Small intestine (tissue), 7 donors: ENCODE data around the gene RBM45. TPM values are rescaled to one million over a fixed set of nuclear protein-coding genes. Genes with fewer than 3 reads are reported as not detected.
"Not testable (repeated sequence)": the region's sequence is repeated elsewhere in the genome, so short reads cannot be mapped to it uniquely, and the experiment has no call there.

Experiments used
- DNase-seq, 2 donors: peaks; one replicate each; pipeline versions ENCODE4 v3.0.0 to v3.0.0-alpha.2; 2013
- FAIRE-seq: peaks from 2 replicates; lab custom pipeline; 2012; peaks lifted over from hg19 to GRCh38; lab: Jason Lieb, UNC
- H3K27ac ChIP-seq, 3 donors: one replicate each; pipeline ENCODE4 v1.5.1; 2013; ENCODE audit warnings: low read length in 2 of 3, mild to moderate bottlenecking in 2 of 3, control low read depth in 1 of 3, inconsistent platforms in 1 of 3, low read depth in 1 of 3, moderate library complexity in 1 of 3
- H3K27me3 ChIP-seq, 3 donors: one replicate each; pipeline ENCODE4 v1.6.1; 2013; ENCODE audit warnings: low read length in 3 of 3, inconsistent platforms in 1 of 3; ENCODE audit not compliant: control insufficient read depth in 3 of 3, insufficient read depth in 3 of 3
- H3K36me3 ChIP-seq, 3 donors: one replicate each; pipeline ENCODE4 v1.6.1; 2013; ENCODE audit warnings: low read length in 3 of 3, inconsistent platforms in 1 of 3, low read depth in 1 of 3, mild to moderate bottlenecking in 1 of 3, moderate library complexity in 1 of 3; ENCODE audit not compliant: control insufficient read depth in 3 of 3, insufficient read depth in 2 of 3
- H3K4me1 ChIP-seq, 3 donors: one replicate each; pipeline ENCODE4 v1.6.1; 2013; ENCODE audit warnings: low read length in 2 of 3, inconsistent platforms in 1 of 3, low read depth in 1 of 3, mild to moderate bottlenecking in 1 of 3, moderate library complexity in 1 of 3; ENCODE audit not compliant: control insufficient read depth in 3 of 3, insufficient read depth in 2 of 3
- H3K4me3 ChIP-seq, 3 donors: one replicate each; pipeline ENCODE4 v1.5.1; 2013; ENCODE audit warnings: low read length in 3 of 3, control low read depth in 1 of 3, inconsistent platforms in 1 of 3, low read depth in 1 of 3, mild to moderate bottlenecking in 1 of 3, moderate library complexity in 1 of 3
- H3K9me3 ChIP-seq, 2 donors: one replicate each; pipeline ENCODE4 v1.6.1; 2013; ENCODE audit warnings: low read depth in 1 of 2, low read length in 1 of 2; ENCODE audit not compliant: control insufficient read depth in 2 of 2, insufficient read depth in 1 of 2
- WGBS, 3 donors: extraction: QIAGEN DNeasy Blood & Tissue Kit; methylation state at CpG; one replicate each; pipeline ENCODE4 v1.1.7; 2013; 5-methylcytosine and 5-hydroxymethylcytosine counted together
- polyA plus RNA-seq, 4 donors: library from polyadenylated mRNA; stranded (reverse) in 3 of 4; unstranded in 1 of 4; fragments of 200-250 nt in 3 of 4; fragments of 120-200 nt in 1 of 4; gene quantifications; one replicate each; pipeline versions ENCODE4 v1.2.1 to v1.2.3, GENCODE V29; 2013
- donor health status: healthy with polysubstance abuse.
- donor health status: control.
- donor health status: control.
- donor health status: Bipolar disorder and iron deficiency.
- donor health status: healthy.

RBM45 gene
- polyA plus RNA-seq, 4 donors = 10.6 to 13.7 (median 13.0) TPM

DNA sequence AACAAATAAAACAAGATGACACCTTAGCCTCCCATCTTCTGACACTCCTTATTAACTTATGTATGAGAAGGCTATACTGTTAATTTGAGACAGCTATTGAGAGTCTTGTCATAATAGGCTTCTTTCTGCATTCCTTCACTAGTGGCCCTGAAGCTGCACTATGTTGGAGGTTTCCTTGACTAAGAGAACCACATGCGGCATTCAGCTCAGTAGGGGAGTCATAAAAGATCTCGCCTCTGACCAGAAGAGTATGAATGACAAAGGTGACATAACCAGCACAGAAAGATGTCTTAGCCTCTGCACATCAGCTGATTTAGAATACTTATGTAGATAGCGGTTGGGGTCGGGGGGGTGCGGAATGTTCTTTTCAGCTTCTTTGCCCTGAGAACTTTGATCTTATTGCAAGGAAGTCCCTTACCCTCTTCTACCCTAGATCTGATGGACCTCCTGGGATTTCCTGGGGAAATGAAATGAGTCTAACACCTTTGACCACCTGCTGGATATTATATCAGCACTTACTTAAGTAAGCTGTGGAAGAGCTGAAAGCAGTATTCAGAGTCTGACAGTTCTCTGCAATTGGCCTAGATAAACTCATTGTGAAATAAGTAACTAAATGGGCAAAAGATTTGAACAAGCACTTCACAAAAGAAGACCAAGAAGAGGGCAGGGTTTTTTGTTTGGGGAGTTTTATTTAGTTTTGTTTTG, 24.2 kb downstream of the RBM45 start:
- peaks cover 0 to 5% (median 4%) of the 10 kb centered on the region in 3 donors for H3K36me3 ChIP-seq
- 95 to 96% (median 96%) methylated on average over 5 of the region's 5 CpGs for WGBS, 3 donors
- DNase-seq = no peak
- no peak overlapping the region for H3K27ac ChIP-seq
- H3K27me3 ChIP-seq = no peaks in the 10 kb centered on the region
- H3K4me3 ChIP-seq = no peak overlapping the region
- no peaks in the 10 kb centered on the region for H3K4me1 ChIP-seq
- FAIRE-seq = no peak
- H3K9me3 ChIP-seq = no peaks in the 10 kb centered on the region

DNA sequence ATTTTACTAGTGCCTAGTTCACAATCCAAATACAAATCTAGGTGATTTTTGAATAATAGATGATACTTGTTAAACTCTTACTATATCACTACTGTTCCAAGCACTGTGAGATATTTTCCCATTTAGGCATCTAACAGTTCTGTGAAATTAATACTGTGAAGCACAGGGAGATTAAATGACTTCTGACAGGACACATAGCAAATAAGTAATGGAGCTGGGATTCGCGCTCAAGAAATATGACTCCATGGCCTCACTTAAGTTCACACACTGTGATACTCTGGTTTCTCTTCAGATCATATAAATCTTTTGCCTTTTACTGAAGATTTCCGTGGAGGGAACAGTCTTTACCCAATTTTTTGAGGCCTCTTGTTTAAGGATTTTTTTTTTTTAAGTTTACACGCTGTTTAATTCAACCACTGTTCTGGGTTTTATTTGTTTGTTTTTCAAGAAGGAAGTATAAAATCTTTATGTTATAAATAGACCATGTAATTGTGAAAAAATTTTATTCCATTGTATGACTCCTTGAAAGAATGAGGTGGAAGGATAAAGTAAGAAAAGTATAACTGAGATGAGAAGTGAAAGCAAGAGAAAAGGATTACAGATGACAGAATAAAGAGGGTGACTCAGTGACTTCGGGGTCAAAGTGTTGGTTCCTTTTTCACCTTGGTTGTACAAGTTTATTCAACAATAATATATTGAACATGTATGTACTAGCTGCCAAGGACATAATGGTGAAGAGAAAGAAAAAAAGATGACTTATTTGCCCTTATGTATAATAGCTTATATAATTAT, 30.2 kb downstream of the RBM45 start:
- no peaks in the 10 kb centered on the region for H3K36me3 ChIP-seq
- no peaks in the 10 kb centered on the region for H3K27me3 ChIP-seq
- peak in 1 of 2 donors; percentile 34 for DNase-seq
- H3K27ac ChIP-seq = no peak overlapping the region
- FAIRE-seq = peak; percentile 15
- H3K9me3 ChIP-seq = no peaks in the 10 kb centered on the region
- H3K4me1 ChIP-seq = no peaks in the 10 kb centered on the region
- WGBS, 3 donors = 65 to 69% (median 68%) methylated on average over 5 of the region's 5 CpGs
- no peak overlapping the region for H3K4me3 ChIP-seq

GRCh38 chr2:178143481-178143880, 31.2 kb downstream of the RBM45 start:
- H3K36me3 ChIP-seq = no peaks in the 10 kb centered on the region
- no peaks in the 10 kb centered on the region for H3K27me3 ChIP-seq

GRCh38 chr2:178152033-178152432, 39.8 kb downstream of the RBM45 start:
- Histone ChIP-seq H3K36me3 (no peaks in the 10 kb centered on the region), H3K9me3 (peaks cover 0 to 18% of the 10 kb centered on the region in 2 donors), H3K27me3 (peaks cover 0 to 3% (median 0%) of the 10 kb centered on the region in 3 donors), H3K27ac (peak overlapping the region in 1 of 3 donors; percentile 47), H3K4me3 (no peak overlapping the region), H3K4me1 (peaks cover 0 to 19% (median 2%) of the 10 kb centered on the region in 3 donors)
- 11 to 25% (median 20%) methylated on average over 3 of the region's 3 CpGs for WGBS, 3 donors
- FAIRE-seq (no peak), DNase-seq (peak; percentile 21 to 35)

More at GRCh38 chr2:178143481-178143880, 31.2 kb downstream of the RBM45 start:
- FAIRE-seq (no peak), DNase-seq (no peak)
- Histone ChIP-seq H3K9me3 (no peaks in the 10 kb centered on the region), H3K4me1 (no peaks in the 10 kb centered on the region), H3K4me3 (no peak overlapping the region), H3K27ac (no peak overlapping the region)

GRCh38 chr2:178152542-178152941, 40.3 kb downstream of the RBM45 start:
- 27 to 43% (median 39%) methylated on average over 4 of the region's 4 CpGs for WGBS, 3 donors
- no peak for FAIRE-seq

DNA sequence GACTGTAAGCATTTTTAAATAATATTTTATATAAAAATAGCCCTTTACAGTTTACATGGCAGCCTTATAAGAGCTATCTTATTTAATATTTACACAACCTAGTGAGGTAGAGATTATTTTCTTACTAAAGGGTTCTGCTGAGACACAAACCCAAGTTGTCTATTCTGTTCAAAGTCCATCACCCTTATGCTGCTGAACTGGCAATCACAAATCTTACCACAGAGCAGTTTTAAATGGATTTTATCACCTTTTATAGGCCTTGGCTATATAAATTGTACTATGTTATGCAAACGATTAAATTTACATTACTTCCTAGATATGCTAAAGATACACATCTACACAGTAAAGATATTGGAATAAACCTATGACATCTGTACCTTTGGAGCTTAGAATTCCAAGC, 40.7 kb downstream of the RBM45 start:
- FAIRE-seq (no peak), DNase-seq (peak; percentile 63 to 84)
- WGBS, 3 donors = 2 to 56% (median 3%) methylated on average over 1 of the region's 1 CpG
- peak overlapping the region in 1 of 3 donors; percentile 47 for H3K27ac ChIP-seq
- peaks cover 0 to 18% of the 10 kb centered on the region in 2 donors for H3K9me3 ChIP-seq
- H3K4me3 ChIP-seq = no peak overlapping the region
- H3K27me3 ChIP-seq = peaks cover 0 to 3% (median 0%) of the 10 kb centered on the region in 3 donors
- no peaks in the 10 kb centered on the region for H3K36me3 ChIP-seq
- peaks cover 0 to 19% (median 2%) of the 10 kb centered on the region in 3 donors for H3K4me1 ChIP-seq

More at GRCh38 chr2:178152542-178152941, 40.3 kb downstream of the RBM45 start:
- Histone ChIP-seq H3K27ac (peak overlapping the region in 1 of 3 donors; percentile 47), H3K4me1 (peaks cover 0 to 19% (median 2%) of the 10 kb centered on the region in 3 donors), H3K36me3 (no peaks in the 10 kb centered on the region), H3K27me3 (peaks cover 0 to 3% (median 0%) of the 10 kb centered on the region in 3 donors), H3K4me3 (no peak overlapping the region), H3K9me3 (peaks cover 0 to 18% of the 10 kb centered on the region in 2 donors)
- DNase-seq = no peak

DNA sequence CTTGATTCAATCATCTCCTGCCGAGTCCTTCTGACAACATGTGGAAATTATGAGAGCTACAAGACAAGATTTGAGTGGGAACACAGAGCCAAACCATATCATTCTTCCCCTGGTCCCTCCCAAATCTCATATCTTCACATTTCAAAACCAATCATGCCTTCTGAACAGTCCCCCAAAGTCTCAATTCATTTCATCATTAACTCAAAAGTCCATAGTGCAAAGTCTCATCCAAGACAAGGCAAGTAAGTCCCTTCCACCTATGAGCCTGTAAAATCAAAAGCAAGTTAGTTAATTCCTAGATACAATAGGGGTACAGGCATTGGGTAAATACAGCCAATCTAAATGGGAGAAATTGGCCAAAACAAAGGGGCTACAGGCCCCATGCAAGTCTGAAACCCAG, 41.6 kb downstream of the RBM45 start:
- FAIRE-seq, H3K4me3 ChIP-seq, H3K27me3 ChIP-seq, H3K36me3 ChIP-seq: not testable (repeated sequence)
- Histone ChIP-seq H3K27ac (peak overlapping the region in 1 of 3 donors; percentile 25), H3K9me3 (peaks cover 0 to 18% of the 10 kb centered on the region in 2 donors), H3K4me1 (peaks cover 0 to 19% (median 2%) of the 10 kb centered on the region in 3 donors)
- WGBS, 3 donors = 28 to 54% (median 48%) methylated on average over 1 of the region's 1 CpG
- peak in 1 of 2 donors; percentile 52 for DNase-seq

GRCh38 chr2:178155524-178155923, 43.3 kb downstream of the RBM45 start:
- DNase-seq (no peak), FAIRE-seq (no peak)
- no peaks in the 10 kb centered on the region for H3K36me3 ChIP-seq

More at GRCh38 chr2:178155524-178155923, 43.3 kb downstream of the RBM45 start:
- 97 to 100% (median 97%) methylated on average over 1 of the region's 1 CpG for WGBS, 3 donors
- no peak overlapping the region for H3K4me3 ChIP-seq
- peaks cover 0 to 3% (median 0%) of the 10 kb centered on the region in 3 donors for H3K27me3 ChIP-seq
- peaks cover 0 to 18% of the 10 kb centered on the region in 2 donors for H3K9me3 ChIP-seq
- H3K27ac ChIP-seq = no peak overlapping the region
- peaks cover 0 to 19% (median 2%) of the 10 kb centered on the region in 3 donors for H3K4me1 ChIP-seq
